Measurements from ENCODE around the gene GTF2B. TPM values are rescaled to one million over a fixed set of nuclear protein-coding genes. Genes with fewer than 3 reads are reported as not detected.
"Not testable (repeated sequence)": the region's sequence is repeated elsewhere in the genome, so short reads cannot be mapped to it uniquely, and the experiment has no call there.

Gene GTF2B
- total and polyA plus RNA-seq, 2 of the 4 experiments (the other 2 are of a cell fraction) = 32.0 to 41.0 TPM

DNA sequence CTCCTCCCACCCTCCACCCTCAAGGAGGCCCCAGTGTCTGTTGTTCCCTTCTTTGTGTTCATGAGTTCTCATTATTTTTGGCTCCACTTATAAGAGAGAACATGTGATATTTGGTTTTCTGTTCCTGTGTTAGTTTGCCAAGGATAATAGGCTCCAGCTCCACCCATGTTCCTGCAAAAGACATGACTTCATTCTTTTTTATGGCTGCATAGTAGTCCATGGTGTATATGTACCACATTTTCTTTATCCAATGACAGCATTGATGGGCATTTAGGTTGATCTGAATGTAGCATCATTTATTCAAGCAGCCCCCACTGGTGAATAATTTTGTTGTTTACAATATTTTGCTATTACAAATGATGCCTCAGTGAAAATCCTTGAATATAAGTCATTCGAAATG is 47.2 kb upstream of the GTF2B start:
- H3K27me3 ChIP-seq (ENCODE audit: control insufficient read depth, insufficient read depth, low read length); H2BK15ac ChIP-seq (ENCODE audit: low read depth, low read length); H2BK120ac ChIP-seq (ENCODE audit: low read depth, low read length); H2AK9ac ChIP-seq (replicated peaks; ENCODE audit: low read depth, low read length, poor library complexity); POLR2A ChIA-PET (ENCODE audit: unreplicated experiment); H3K79me1 ChIP-seq (ENCODE audit: low read depth in 1 of 2, low read length in 2 of 2); H3K4me2 ChIP-seq (ENCODE audit: low read depth, low read length); H4K5ac ChIP-seq (ENCODE audit: low read depth, low read length); BruUV-seq (replicated peaks); dilution Hi-C loops (cut with HindIII; ENCODE audit: low sequenced_read_pairs, unreplicated experiment); H2AK5ac ChIP-seq (ENCODE audit: low read depth, low read length); H4K91ac ChIP-seq (ENCODE audit: insufficient read depth, low read depth, low read length); H2BK20ac ChIP-seq (ENCODE audit: low read depth, low read length); H3K4ac ChIP-seq (ENCODE audit: low read depth, low read length); intact Hi-C loops (cut with micrococcal nuclease); H2BK5ac ChIP-seq (ENCODE audit: low read depth, low read length, poor library complexity, severe bottlenecking); H3K23ac ChIP-seq (ENCODE audit: low read depth, low read length); DNase-seq; H3K9me1 ChIP-seq (ENCODE audit: insufficient read depth, low read length); H3K27ac ChIP-seq (ENCODE audit: insufficient read depth, low read length); ATAC-seq (ENCODE audit: low read depth); H3K18ac ChIP-seq (ENCODE audit: low read depth, low read length); H3K14ac ChIP-seq (replicated peaks; ENCODE audit: low read depth, low read length); H2AFZ ChIP-seq (replicated peaks; ENCODE audit: low read length, poor library complexity); H4K8ac ChIP-seq (ENCODE audit: low read depth in 2 of 2, low read length in 2 of 2); in situ Hi-C loops (cut with MboI; ENCODE audit: low sequenced_read_pairs); H3K56ac ChIP-seq (ENCODE audit: extremely low read depth, insufficient read depth, low read length); H3K9ac ChIP-seq (ENCODE audit: low read depth, low read length); H4K20me1 ChIP-seq (ENCODE audit: insufficient read depth, low read length); H3K4me1 ChIP-seq (ENCODE audit: control insufficient read depth, insufficient read depth, low read length); H3K4me3 ChIP-seq (ENCODE audit: insufficient read depth, low read depth, low read length); CTCF ChIA-PET; H3K9me3 ChIP-seq (ENCODE audit: control insufficient read depth, insufficient read depth, low read length): not testable (repeated sequence)
- H3K36me3 ChIP-seq (ENCODE audit: control insufficient read depth, insufficient read depth, low read length) = peaks cover 23% of the 10 kb centered on the region
- no CpG with 5 or more reads among the region's 1 CpG for WGBS, 2 experiments (ENCODE audit: extremely low coverage in 2 of 2, insufficient read length in 1 of 2)

Measured in IMR-90 (cell line).